KMS-11 (cell line): Measurements from ENCODE around the gene CADPS2.

Source experiments
- H2AFZ ChIP-seq: fragments of 200-600 bp; sonication (generic); 2 replicates; pipeline ENCODE4 v1.6.1; 2016; ENCODE audit warnings: antibody characterized with exemption, mixed run types, low read depth
- H3K27ac ChIP-seq: fragments of 200-600 bp; sonication (generic); 2 replicates; pipeline ENCODE4 v1.6.1; 2016; ENCODE audit warnings: mild to moderate bottlenecking, mixed run types
- H3K27me3 ChIP-seq: fragments of 200-600 bp; sonication (generic); 2 replicates; pipeline ENCODE4 v1.6.1; 2017; ENCODE audit warnings: mild to moderate bottlenecking, low read depth, mixed run types, moderate library complexity; ENCODE audit not compliant: insufficient read depth
- H3K36me3 ChIP-seq: fragments of 200-600 bp; sonication (generic); 2 replicates; pipeline ENCODE4 v1.6.1; 2017; ENCODE audit warnings: mild to moderate bottlenecking, mixed run types; ENCODE audit not compliant: insufficient read depth
- H3K4me1 ChIP-seq: fragments of 200-600 bp; sonication (generic); 2 replicates; pipeline ENCODE4 v1.6.1; 2016; ENCODE audit warnings: mild to moderate bottlenecking, low read depth, mixed run types; ENCODE audit not compliant: poor library complexity, severe bottlenecking
- H3K4me2 ChIP-seq: fragments of 200-600 bp; sonication (generic); 2 replicates; pipeline ENCODE4 v1.7.0; 2016; ENCODE audit warnings: mild to moderate bottlenecking, mixed run types
- H3K4me3 ChIP-seq: fragments of 200-600 bp; sonication (generic); IDR thresholded peaks from 2 replicates; pipeline ENCODE4 v1.6.1; 2017; ENCODE audit warnings: low read depth, low read length, mixed read lengths; ENCODE audit not compliant: insufficient read depth
- H3K79me2 ChIP-seq: fragments of 200-600 bp; sonication (generic); 2 replicates; pipeline ENCODE4 v1.6.1; 2016; ENCODE audit warnings: low read depth, mixed run types; ENCODE audit not compliant: insufficient read depth
- H3K9ac ChIP-seq: fragments of 200-600 bp; sonication (generic); 2 replicates; pipeline ENCODE4 v1.6.1; 2016; ENCODE audit warnings: mild to moderate bottlenecking, mixed run types
- H4K20me1 ChIP-seq: fragments of 200-600 bp; sonication (generic); 2 replicates; pipeline ENCODE4 v1.6.1; 2016; ENCODE audit warnings: mild to moderate bottlenecking, mixed run types; ENCODE audit not compliant: insufficient read depth
- TF ChIP-seq, protein P1 (sequence below): fragments of 200-600 bp; sonication (generic); conservative IDR thresholded peaks from 2 replicates; pipeline ENCODE4 v1.6.1; 2017; ENCODE audit warnings: low read depth, mild to moderate bottlenecking, antibody characterized with exemption, low read length, moderate library complexity, mixed read lengths

The CADPS2 gene

GRCh38 chr7:122767339-122767738, 118.9 kb downstream of the CADPS2 start:
- Histone ChIP-seq H2AFZ (no peak overlapping the region), H3K36me3 (no peaks in the 10 kb centered on the region), H3K27me3 (no peaks in the 10 kb centered on the region), H3K4me3 (no peak overlapping the region), H4K20me1 (no peaks in the 10 kb centered on the region), H3K79me2 (no peaks in the 10 kb centered on the region), H3K27ac (no peak overlapping the region), H3K4me2 (no peak overlapping the region), H3K4me1 (no peaks in the 10 kb centered on the region), H3K9ac (no peak overlapping the region)
- TF ChIP-seq, protein P1, sequence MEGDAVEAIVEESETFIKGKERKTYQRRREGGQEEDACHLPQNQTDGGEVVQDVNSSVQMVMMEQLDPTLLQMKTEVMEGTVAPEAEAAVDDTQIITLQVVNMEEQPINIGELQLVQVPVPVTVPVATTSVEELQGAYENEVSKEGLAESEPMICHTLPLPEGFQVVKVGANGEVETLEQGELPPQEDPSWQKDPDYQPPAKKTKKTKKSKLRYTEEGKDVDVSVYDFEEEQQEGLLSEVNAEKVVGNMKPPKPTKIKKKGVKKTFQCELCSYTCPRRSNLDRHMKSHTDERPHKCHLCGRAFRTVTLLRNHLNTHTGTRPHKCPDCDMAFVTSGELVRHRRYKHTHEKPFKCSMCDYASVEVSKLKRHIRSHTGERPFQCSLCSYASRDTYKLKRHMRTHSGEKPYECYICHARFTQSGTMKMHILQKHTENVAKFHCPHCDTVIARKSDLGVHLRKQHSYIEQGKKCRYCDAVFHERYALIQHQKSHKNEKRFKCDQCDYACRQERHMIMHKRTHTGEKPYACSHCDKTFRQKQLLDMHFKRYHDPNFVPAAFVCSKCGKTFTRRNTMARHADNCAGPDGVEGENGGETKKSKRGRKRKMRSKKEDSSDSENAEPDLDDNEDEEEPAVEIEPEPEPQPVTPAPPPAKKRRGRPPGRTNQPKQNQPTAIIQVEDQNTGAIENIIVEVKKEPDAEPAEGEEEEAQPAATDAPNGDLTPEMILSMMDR: no peak

DNA sequence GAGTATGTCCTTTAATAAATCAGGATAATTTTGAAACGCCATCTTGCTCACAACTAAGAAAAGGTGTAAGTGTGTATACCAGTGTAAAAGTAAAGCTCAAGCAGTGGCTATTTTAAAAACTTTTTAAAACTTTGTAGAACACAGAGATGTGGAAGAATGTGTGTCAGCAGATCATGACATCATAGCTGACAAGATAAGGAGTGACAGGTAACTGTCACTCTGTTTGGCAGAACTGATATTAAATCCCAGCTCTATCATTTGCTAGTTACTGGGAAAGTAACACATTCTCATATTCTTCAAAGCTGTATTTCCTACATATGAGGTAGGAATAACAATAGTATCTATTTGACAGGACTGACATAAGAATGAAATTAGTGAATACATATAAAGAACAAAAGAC, 119.7 kb downstream of the CADPS2 start:
- no peak overlapping the region for H3K9ac ChIP-seq
- H3K27me3 ChIP-seq: no peaks in the 10 kb centered on the region
- no peaks in the 10 kb centered on the region for H3K4me1 ChIP-seq
- TF ChIP-seq, protein P1: no peak
- H3K79me2 ChIP-seq: no peaks in the 10 kb centered on the region
- no peak overlapping the region for H3K4me3 ChIP-seq
- no peak overlapping the region for H3K4me2 ChIP-seq
- H2AFZ ChIP-seq: no peak overlapping the region
- no peaks in the 10 kb centered on the region for H4K20me1 ChIP-seq
- no peaks in the 10 kb centered on the region for H3K36me3 ChIP-seq
- H3K27ac ChIP-seq: no peak overlapping the region

DNA sequence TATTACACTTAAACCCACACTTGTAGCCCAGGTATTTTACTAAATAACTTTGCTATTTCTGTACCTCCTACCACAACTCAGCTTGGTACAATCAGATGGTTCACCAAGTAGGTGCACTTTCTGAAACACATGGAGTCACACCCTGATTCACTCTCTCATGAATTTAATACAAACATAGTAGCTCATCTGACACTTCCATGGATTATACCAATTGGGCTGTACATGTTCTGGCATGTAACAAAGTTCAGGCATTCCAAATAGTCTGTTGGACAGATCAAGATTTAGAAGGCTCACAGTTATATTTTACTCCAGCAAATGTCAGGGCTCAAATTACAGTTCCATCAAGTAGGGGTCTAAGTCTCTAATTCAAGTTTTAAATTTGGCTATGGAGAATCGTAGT, 121.4 kb downstream of the CADPS2 start:
- Histone ChIP-seq H3K4me2 (no peak overlapping the region), H3K79me2 (no peaks in the 10 kb centered on the region)

DNA sequence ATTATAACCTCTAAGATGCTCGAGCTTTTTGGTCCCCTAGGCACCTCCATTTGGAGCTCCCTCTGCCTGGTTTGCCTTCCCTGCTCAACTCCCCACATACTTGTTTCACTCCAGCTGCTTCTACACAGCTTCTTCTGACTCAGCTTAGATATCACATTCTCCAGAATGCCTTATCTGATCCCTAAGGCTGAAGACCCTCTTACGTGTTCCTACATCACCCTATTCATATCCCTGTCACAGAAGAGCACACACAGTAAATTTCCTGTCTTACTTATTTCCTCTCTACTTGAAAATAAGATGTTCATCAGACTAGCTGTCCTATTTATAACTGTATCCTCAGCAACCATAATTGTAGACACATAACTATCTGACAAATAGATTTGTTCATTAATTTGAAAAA, 122.2 kb downstream of the CADPS2 start:
- no peaks in the 10 kb centered on the region for H3K4me1 ChIP-seq
- no peak overlapping the region for H3K4me2 ChIP-seq
- no peaks in the 10 kb centered on the region for H3K79me2 ChIP-seq
- TF ChIP-seq, protein P1: no peak
- H2AFZ ChIP-seq: no peak overlapping the region
- no peaks in the 10 kb centered on the region for H3K36me3 ChIP-seq
- no peak overlapping the region for H3K27ac ChIP-seq
- no peak overlapping the region for H3K4me3 ChIP-seq
- H3K9ac ChIP-seq: no peak overlapping the region
- no peaks in the 10 kb centered on the region for H4K20me1 ChIP-seq
- no peaks in the 10 kb centered on the region for H3K27me3 ChIP-seq

More for the DNA sequence above, 121.4 kb downstream of the CADPS2 start:
- Histone ChIP-seq H2AFZ (no peak overlapping the region), H4K20me1 (no peaks in the 10 kb centered on the region), H3K27me3 (no peaks in the 10 kb centered on the region), H3K9ac (no peak overlapping the region), H3K27ac (no peak overlapping the region), H3K36me3 (no peaks in the 10 kb centered on the region), H3K4me3 (no peak overlapping the region), H3K4me1 (no peaks in the 10 kb centered on the region)
- TF ChIP-seq, protein P1: no peak
